Left lung (tissue), 10 donors: ENCODE results near the gene RGS3. TPM values are rescaled to one million over a fixed set of nuclear protein-coding genes. Genes with fewer than 3 reads are reported as not detected.

Experiments used
- ATAC-seq: fragments of 200-7000 bp; cut with Tn5 transposase; one replicate; pipeline ENCODE4 v1.9.1; 2020; ENCODE audit warnings: moderate library complexity
- DNase-seq, 4 donors: peaks; one replicate each; pipeline ENCODE4 v3.0.0-alpha.2; 2013 to 2020
- H3K27ac ChIP-seq, 2 donors: fragments of 200-600 bp; sonication (generic) in 1 of 2; one replicate each; pipeline versions ENCODE4 v1.5.0 to v1.8.0; 2020 to 2021
- H3K27me3 ChIP-seq, 2 donors: fragments of 200-600 bp; sonication (generic) in 1 of 2; one replicate each; pipeline versions ENCODE4 v1.5.0 to v1.8.0; 2020 to 2021
- H3K36me3 ChIP-seq, 2 donors: fragments of 200-600 bp; sonication (generic) in 1 of 2; one replicate each; pipeline versions ENCODE4 v1.5.0 to v1.8.0; 2020 to 2021
- H3K4me1 ChIP-seq, 2 donors: fragments of 200-600 bp; one replicate each; pipeline ENCODE4 v1.8.0; 2021
- H3K4me3 ChIP-seq, 2 donors: fragments of 200-600 bp; sonication (generic) in 1 of 2; one replicate each; pipeline versions ENCODE4 v1.5.0 to v1.8.0; 2020 to 2021; ENCODE audit warnings: mild to moderate bottlenecking in 1 of 2
- H3K9me3 ChIP-seq, 2 donors: fragments of 200-600 bp; sonication (generic) in 1 of 2; one replicate each; pipeline versions ENCODE4 v1.5.0 to v1.8.0; 2020 to 2021
- intact Hi-C, 2 donors: fragments of 100-400 bp; cut with DNase I; formaldehyde crosslinking; loops; one replicate each; pipeline versions ENCODE4 v1.11.2 to v1.14.2; 2022
- polyA plus RNA-seq, 6 donors: library from polyadenylated mRNA; unstranded; fragments of 120-200 nt; gene quantifications; one replicate each; pipeline ENCODE4 v1.2.1, GENCODE V29; 2013; ENCODE audit not compliant: insufficient read length in 6 of 6
- total RNA-seq, 2 donors: library from RNA; stranded (reverse); fragmentation: NEBNext Ultra II Directional; extraction: Animal tissue kit (Norgen Biotek cat#: 25700); gene quantifications; one replicate each; pipeline ENCODE4 v1.2.1, GENCODE V29; 2021
- TF ChIP-seq, protein P1 (sequence below), 2 donors: fragments of 200-600 bp; sonication (generic) in 1 of 2; IDR thresholded peaks; one replicate each; pipeline versions ENCODE4 v1.5.0 to v1.8.0; 2021; ENCODE audit warnings: antibody characterized with exemption in 2 of 2
- donor health status: DM: no; HTN: yes; CAD: no.
- donor health status: DM: no; HTN: no; CAD: no.

RGS3 gene
- total and polyA plus RNA-seq, 8 donors: 69.6 to 96.9 (median 77.4) TPM

DNA sequence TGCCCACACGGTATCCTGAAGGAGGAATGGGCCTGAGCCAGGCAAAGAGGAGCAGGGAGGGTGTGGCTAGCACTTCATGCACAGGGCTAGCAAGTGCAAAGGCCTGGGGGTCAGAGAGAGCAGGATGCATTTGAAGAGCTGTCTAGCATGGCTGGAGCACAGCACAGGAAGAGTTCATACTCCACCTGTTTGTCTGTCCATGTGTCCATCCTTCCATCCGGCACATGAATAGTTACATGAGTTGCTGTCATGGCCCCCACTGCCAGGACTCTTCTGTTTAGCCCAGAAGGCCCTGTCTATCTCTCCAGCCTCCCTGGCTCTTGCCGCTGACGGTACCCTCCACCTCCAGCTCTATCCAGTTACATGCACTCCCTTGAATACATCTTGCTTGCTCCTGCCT is 17.1 kb downstream of the RGS3 start:
- Histone ChIP-seq H3K36me3 (no peaks in the 10 kb centered on the region), H3K27me3 (no peaks in the 10 kb centered on the region), H3K4me1 (peaks cover 3 to 13% of the 10 kb centered on the region in 2 donors), H3K9me3 (no peaks in the 10 kb centered on the region), H3K27ac (no peak overlapping the region), H3K4me3 (no peak overlapping the region)
- ATAC-seq: no peak
- TF ChIP-seq, protein P1, sequence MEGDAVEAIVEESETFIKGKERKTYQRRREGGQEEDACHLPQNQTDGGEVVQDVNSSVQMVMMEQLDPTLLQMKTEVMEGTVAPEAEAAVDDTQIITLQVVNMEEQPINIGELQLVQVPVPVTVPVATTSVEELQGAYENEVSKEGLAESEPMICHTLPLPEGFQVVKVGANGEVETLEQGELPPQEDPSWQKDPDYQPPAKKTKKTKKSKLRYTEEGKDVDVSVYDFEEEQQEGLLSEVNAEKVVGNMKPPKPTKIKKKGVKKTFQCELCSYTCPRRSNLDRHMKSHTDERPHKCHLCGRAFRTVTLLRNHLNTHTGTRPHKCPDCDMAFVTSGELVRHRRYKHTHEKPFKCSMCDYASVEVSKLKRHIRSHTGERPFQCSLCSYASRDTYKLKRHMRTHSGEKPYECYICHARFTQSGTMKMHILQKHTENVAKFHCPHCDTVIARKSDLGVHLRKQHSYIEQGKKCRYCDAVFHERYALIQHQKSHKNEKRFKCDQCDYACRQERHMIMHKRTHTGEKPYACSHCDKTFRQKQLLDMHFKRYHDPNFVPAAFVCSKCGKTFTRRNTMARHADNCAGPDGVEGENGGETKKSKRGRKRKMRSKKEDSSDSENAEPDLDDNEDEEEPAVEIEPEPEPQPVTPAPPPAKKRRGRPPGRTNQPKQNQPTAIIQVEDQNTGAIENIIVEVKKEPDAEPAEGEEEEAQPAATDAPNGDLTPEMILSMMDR (IDR thresholded peaks at IDR 0.05): no peak
- intact Hi-C loops: no loop called here
- no peak for DNase-seq

DNA sequence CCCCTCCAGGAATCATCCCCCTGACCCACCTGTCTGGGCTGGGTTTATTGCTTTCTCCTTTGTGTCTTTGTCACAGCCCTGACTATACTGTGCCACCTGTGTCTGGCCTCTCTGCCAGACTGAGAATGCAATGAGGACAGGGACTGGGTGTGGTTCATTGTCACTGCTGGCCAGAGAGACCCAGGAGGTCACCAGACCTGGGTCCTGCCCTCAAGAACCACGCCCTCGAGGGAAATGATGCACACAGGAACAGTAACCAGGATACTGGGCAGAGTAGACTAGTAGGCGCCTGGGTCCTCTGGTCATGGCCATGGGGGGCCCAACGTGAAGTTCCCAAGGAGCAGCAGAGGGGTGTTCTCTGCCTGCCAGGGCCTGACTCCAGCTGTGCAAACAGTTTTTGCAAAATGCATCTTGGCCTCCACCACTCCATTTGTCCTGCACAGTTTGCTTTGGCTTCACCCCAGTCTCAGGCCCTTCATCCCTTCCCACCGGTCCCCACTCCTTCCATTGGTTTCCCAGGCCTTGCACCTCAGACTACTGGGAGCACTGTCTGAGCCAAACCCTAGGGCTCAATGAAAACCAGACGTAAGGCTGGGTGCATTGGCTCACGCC is 17.8 kb downstream of the RGS3 start:
- intact Hi-C loops: no loop called here
- TF ChIP-seq, protein P1 (IDR thresholded peaks at IDR 0.05): no peak
- peaks cover 3 to 13% of the 10 kb centered on the region in 2 donors for H3K4me1 ChIP-seq
- no peak overlapping the region for H3K4me3 ChIP-seq
- ATAC-seq (no peak), DNase-seq (no peak)
- H3K27me3 ChIP-seq: no peaks in the 10 kb centered on the region
- no peak overlapping the region for H3K27ac ChIP-seq
- H3K36me3 ChIP-seq: no peaks in the 10 kb centered on the region
- H3K9me3 ChIP-seq: no peaks in the 10 kb centered on the region

DNA sequence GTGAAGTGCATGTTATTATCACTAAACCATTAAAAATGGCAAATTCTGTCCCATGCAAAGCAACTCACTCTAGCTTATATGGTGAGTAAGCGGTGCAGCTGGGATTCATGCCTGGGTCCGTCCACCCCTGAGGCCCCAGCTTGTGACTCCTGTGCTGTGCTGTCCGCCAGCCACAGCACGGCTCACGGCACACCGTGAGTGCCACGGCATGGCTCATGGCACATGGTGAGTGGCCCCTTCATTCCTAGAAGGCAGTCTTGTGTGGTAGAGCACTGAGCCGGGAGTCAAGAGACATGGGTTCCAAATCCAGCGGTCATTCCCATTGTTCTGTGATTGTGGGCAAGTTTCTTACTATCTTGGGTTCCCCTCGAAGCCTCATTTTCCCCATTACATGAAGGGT is 18.8 kb downstream of the RGS3 start:
- H3K9me3 ChIP-seq: no peaks in the 10 kb centered on the region
- H3K27ac ChIP-seq: no peak overlapping the region
- DNase-seq (no peak), ATAC-seq (no peak)
- no peaks in the 10 kb centered on the region for H3K36me3 ChIP-seq
- intact Hi-C loops: no loop called here
- H3K4me3 ChIP-seq: no peak overlapping the region
- TF ChIP-seq, protein P1 (IDR thresholded peaks at IDR 0.05): no peak
- H3K27me3 ChIP-seq: no peaks in the 10 kb centered on the region
- peaks cover 3 to 13% of the 10 kb centered on the region in 2 donors for H3K4me1 ChIP-seq

DNA sequence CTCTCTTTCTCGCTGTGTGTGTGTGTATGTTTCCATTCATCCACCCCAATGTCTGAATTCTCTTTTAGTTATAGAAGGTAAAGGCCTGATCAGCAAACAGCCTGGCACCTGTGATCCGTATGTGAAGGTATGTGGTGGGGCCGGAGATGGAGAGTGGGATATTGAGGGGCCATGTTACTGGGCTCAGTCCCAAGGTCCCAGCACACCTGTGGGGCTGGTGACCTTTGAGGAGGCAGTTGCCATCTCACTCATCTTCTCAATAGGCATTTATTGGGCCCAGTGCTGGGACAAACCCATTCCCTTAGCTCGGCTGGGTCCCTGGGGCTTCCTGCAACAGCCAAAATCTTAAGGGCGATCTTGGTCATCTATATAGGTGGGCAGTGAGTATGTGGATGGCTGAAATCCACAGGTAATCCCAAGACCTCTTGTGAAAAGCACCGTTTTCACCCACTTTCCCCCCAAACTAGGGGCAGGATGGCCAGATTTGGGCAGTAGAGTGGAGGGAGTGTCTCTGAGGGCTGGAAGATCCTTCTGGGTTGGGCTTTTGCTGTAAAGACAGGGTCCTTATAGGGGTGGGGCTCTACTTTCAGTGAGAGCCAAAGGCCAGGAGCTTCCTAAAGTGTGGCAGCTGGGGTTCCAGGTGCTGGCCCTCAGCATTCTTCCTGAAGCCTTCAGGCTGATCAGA is 19.6 kb downstream of the RGS3 start:
- TF ChIP-seq, protein P1 (IDR thresholded peaks at IDR 0.05): no peak
- no peaks in the 10 kb centered on the region for H3K27me3 ChIP-seq
- no peak overlapping the region for H3K4me3 ChIP-seq

DNA sequence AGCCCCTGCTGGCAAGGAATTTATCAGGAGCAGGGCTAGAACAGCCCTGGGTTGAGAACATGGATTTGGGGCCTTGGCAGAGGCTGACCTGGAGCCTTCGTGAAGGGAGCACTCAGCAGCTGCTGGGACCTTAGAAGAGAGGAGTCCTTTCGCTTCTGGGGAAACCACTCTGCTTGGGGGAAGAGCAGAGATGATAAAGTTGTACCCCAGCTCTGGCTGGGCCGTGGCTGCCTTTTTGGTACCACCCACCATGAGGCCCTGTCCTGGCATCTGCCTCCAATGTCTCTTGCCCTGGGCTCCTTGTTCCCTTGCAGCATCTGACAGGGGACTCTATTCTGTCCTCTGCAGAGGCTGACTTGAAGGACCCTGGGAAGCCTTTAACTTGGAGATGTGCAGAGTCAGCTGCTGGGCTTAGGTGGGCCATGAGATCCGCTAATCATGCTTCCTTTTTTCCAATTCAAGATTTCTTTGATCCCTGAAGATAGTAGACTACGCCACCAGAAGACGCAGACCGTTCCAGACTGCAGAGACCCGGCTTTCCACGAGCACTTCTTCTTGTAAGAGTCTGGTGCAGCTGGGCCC is 20.2 kb downstream of the RGS3 start:
- intact Hi-C loops: no loop called here
- no peak for DNase-seq
- H3K27ac ChIP-seq: peak overlapping the region in 1 of 2 donors; percentile 11

More for the DNA sequence above, 19.6 kb downstream of the RGS3 start:
- peaks cover 3 to 13% of the 10 kb centered on the region in 2 donors for H3K4me1 ChIP-seq
- no peaks in the 10 kb centered on the region for H3K9me3 ChIP-seq
- H3K36me3 ChIP-seq: no peaks in the 10 kb centered on the region
- H3K27ac ChIP-seq: no peak overlapping the region
- ATAC-seq: no peak
- intact Hi-C loops: no loop called here
- DNase-seq: no peak

More for the DNA sequence above, 20.2 kb downstream of the RGS3 start:
- Histone ChIP-seq H3K4me3 (no peak overlapping the region), H3K36me3 (no peaks in the 10 kb centered on the region), H3K9me3 (no peaks in the 10 kb centered on the region), H3K4me1 (peaks cover 3 to 13% of the 10 kb centered on the region in 2 donors), H3K27me3 (no peaks in the 10 kb centered on the region)
- TF ChIP-seq, protein P1 (IDR thresholded peaks at IDR 0.05): no peak
- no peak for ATAC-seq
